IMR-90 (cell line): Measurements from ENCODE around the gene FAM149A.

Experiments
- BHLHE40 ChIP-seq: fragments of 150-350 bp; IDR thresholded peaks from 2 replicates; pipeline ENCODE4 v1.6.1; 2016; ENCODE audit warnings: mild to moderate bottlenecking, low read depth, low read length
- CHD1 ChIP-seq: IDR thresholded peaks from 2 replicates; pipeline ENCODE4 v1.6.1; 2012; ENCODE audit warnings: low read depth, low read length, improper control_type of control experiment
- FOS ChIP-seq: fragments of 150-350 bp; IDR thresholded peaks from 2 replicates; pipeline ENCODE4 v1.6.1; 2016; ENCODE audit warnings: low read depth, low read length
- MAFK ChIP-seq: IDR thresholded peaks from 2 replicates; pipeline ENCODE4 v1.6.1; 2012; ENCODE audit warnings: low read depth, low read length, improper control_type of control experiment
- MXI1 ChIP-seq: IDR thresholded peaks from 2 replicates; pipeline ENCODE4 v1.6.1; 2012; ENCODE audit warnings: low read depth, mild to moderate bottlenecking, low read length, moderate library complexity, borderline replicate concordance
- NFE2L2 ChIP-seq: fragments of 150-350 bp; IDR thresholded peaks from 2 replicates; pipeline ENCODE4 v1.6.1; 2016; ENCODE audit warnings: low read depth, mild to moderate bottlenecking, low read length
- POLR2A ChIP-seq: IDR thresholded peaks from 2 replicates; pipeline ENCODE4 v1.6.1; 2012; ENCODE audit warnings: mild to moderate bottlenecking, low read depth, low read length
- RAD21 ChIP-seq: IDR thresholded peaks from 2 replicates; pipeline ENCODE4 v1.6.1; 2012; ENCODE audit warnings: low read length, improper control_type of control experiment
- RCOR1 ChIP-seq: IDR thresholded peaks from 2 replicates; pipeline ENCODE4 v1.6.1; 2012; ENCODE audit warnings: mild to moderate bottlenecking, low read length, improper control_type of control experiment; ENCODE audit not compliant: insufficient replicate concordance
- RFX5 ChIP-seq: IDR thresholded peaks from 2 replicates; pipeline ENCODE4 v1.8.0; 2012; ENCODE audit warnings: low read depth, mild to moderate bottlenecking, low read length, moderate library complexity
- SMC3 ChIP-seq: fragments of 150-350 bp; IDR thresholded peaks from 2 replicates; pipeline ENCODE4 v1.6.1; 2016; ENCODE audit warnings: low read depth, mild to moderate bottlenecking, antibody characterized with exemption, low read length, moderate library complexity
- TF ChIP-seq, protein P1 (sequence below): conservative IDR thresholded peaks from 2 replicates; pipeline ENCODE4 v1.5.1; 2012; ENCODE audit warnings: mild to moderate bottlenecking, low read depth, low read length, improper control_type of control experiment
- TF ChIP-seq, protein P2 (sequence below): fragments of 150-350 bp; IDR thresholded peaks from 2 replicates; pipeline ENCODE4 v1.6.1; 2016; ENCODE audit warnings: low read depth, mild to moderate bottlenecking, low read length, moderate library complexity, borderline replicate concordance
- TF ChIP-seq, protein P3 (sequence below): fragments of 150-350 bp; IDR thresholded peaks from 2 replicates; pipeline ENCODE4 v1.6.1; 2017; ENCODE audit warnings: mild to moderate bottlenecking, antibody characterized with exemption, low read length, low read depth

DNA sequence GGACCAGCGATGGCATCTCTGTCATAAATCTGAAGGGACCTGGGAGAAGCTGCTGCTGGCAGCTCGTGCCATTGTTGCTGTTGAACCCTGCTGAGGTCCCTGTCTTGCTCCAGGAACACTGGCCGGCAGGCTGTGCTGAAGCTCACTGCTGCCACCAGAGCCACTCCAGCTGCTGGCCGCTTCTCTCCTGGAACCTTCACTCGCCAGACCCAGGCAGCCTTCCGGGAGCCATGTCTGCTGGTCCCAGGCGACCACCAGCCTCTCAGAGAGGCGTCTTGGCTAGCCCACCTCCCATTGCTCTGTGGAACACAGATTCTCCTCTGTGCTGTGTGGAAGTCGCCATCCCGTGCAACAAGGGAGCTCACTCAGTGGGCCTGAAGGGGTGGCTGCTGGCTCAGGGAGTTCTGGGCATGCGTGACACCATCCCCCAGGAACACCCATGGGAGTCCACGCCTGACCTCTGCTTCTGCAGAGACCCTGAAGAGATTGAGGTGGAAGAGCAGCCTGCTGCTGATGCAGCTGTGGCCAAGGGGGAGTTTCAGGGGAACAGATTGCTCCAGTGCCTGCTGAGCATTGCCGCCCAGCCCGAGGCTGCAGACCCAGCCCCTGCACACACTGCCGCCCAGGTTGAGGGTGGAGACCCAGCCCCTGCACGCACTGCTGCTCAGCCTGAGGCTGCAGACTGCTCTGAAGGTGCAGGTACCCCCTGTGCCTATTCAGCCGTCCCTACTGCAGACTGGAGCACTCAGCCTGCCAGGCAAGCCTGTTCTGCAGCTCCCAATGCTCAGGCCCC, 53.7 kb downstream of the FAM149A start:
- TF ChIP-seq MXI1 (no peak), POLR2A (no peak), RFX5 (no peak), SMC3 (no peak), CHD1 (no peak), FOS (no peak), BHLHE40 (no peak), RAD21 (no peak), MAFK (no peak), NFE2L2 (no peak), RCOR1 (no peak)
- TF ChIP-seq, protein P1, sequence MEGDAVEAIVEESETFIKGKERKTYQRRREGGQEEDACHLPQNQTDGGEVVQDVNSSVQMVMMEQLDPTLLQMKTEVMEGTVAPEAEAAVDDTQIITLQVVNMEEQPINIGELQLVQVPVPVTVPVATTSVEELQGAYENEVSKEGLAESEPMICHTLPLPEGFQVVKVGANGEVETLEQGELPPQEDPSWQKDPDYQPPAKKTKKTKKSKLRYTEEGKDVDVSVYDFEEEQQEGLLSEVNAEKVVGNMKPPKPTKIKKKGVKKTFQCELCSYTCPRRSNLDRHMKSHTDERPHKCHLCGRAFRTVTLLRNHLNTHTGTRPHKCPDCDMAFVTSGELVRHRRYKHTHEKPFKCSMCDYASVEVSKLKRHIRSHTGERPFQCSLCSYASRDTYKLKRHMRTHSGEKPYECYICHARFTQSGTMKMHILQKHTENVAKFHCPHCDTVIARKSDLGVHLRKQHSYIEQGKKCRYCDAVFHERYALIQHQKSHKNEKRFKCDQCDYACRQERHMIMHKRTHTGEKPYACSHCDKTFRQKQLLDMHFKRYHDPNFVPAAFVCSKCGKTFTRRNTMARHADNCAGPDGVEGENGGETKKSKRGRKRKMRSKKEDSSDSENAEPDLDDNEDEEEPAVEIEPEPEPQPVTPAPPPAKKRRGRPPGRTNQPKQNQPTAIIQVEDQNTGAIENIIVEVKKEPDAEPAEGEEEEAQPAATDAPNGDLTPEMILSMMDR, result no peak
- TF ChIP-seq, protein P2, sequence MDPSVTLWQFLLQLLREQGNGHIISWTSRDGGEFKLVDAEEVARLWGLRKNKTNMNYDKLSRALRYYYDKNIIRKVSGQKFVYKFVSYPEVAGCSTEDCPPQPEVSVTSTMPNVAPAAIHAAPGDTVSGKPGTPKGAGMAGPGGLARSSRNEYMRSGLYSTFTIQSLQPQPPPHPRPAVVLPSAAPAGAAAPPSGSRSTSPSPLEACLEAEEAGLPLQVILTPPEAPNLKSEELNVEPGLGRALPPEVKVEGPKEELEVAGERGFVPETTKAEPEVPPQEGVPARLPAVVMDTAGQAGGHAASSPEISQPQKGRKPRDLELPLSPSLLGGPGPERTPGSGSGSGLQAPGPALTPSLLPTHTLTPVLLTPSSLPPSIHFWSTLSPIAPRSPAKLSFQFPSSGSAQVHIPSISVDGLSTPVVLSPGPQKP, result no peak
- TF ChIP-seq, protein P3, sequence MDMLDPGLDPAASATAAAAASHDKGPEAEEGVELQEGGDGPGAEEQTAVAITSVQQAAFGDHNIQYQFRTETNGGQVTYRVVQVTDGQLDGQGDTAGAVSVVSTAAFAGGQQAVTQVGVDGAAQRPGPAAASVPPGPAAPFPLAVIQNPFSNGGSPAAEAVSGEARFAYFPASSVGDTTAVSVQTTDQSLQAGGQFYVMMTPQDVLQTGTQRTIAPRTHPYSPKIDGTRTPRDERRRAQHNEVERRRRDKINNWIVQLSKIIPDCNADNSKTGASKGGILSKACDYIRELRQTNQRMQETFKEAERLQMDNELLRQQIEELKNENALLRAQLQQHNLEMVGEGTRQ, result no peak
